ENCODE results near the gene PDHX. TPM values are rescaled to one million over a fixed set of nuclear protein-coding genes. Genes with fewer than 3 reads are reported as not detected.

PDHX gene
- polyA plus RNA-seq, 3 donors, result 9.3 to 19.5 (median 17.5) TPM

DNA sequence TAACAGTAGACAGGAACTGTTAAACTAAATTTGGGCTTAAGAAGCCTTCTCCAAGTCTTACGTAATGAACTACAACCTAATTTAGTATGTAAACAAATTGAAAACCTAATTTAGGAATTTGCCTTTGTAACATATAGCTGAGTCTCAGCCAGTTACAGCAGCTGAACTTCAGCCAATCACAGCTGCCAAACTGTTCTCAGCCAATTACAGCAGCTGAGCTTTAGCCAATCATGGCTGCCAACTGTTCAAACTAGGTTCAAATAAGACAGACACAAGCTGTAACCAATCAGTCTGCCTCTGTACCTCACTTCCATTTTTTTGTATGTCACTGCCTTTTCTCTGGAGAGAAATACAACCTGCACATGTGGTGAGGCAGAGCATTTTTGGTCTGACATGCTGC lies 127.5 kb downstream of the PDHX start:
- Mint-ChIP-seq H3K9me3 (peaks cover 0 to 4% (median 2%) of the 10 kb centered on the region in 7 donors), H3K36me3 (peaks cover 2 to 3% of the 10 kb centered on the region in 2 donors), H3K27me3 (ENCODE audit: low read depth in 3 of 3) (peaks cover 0 to 6% (median 2%) of the 10 kb centered on the region in 3 donors), H3K27ac (no peak overlapping the region), H3K4me1 (peaks cover 61% of the 10 kb centered on the region), H3K4me3 (no peak overlapping the region)
- Histone ChIP-seq H3K27me3 (ENCODE audit: control insufficient read depth in 2 of 2, insufficient read depth in 2 of 2, low read length in 2 of 2) (no peaks in the 10 kb centered on the region), H2AFZ (ENCODE audit: insufficient read depth, low read depth, low read length, poor library complexity, severe bottlenecking) (no peak overlapping the region), H3K9ac (ENCODE audit: insufficient read depth, low read length, poor library complexity, severe bottlenecking) (no peak overlapping the region), H3K4me1 (ENCODE audit: control insufficient read depth in 1 of 2, insufficient read depth in 2 of 2, low read length in 2 of 2) (peaks cover 62 to 69% of the 10 kb centered on the region in 2 donors), H3K4me2 (replicated peaks; ENCODE audit: extremely low read depth, low read length, poor library complexity, severe bottlenecking) (no peak overlapping the region), H4K20me1 (ENCODE audit: insufficient read depth, low read length) (no peaks in the 10 kb centered on the region), H3K9me3 (replicated peaks in 1 of 2; ENCODE audit: control insufficient read depth in 1 of 2, insufficient read depth in 1 of 2, low read length in 2 of 2) (no peaks in the 10 kb centered on the region), H3K4me3 (replicated peaks in 1 of 3; ENCODE audit: low read depth in 2 of 3, low read length in 3 of 3) (no peak overlapping the region), H3K79me2 (ENCODE audit: insufficient read depth, low read length) (no peaks in the 10 kb centered on the region), H3K36me3 (replicated peaks in 1 of 2; ENCODE audit: control insufficient read depth in 1 of 2, insufficient read depth in 2 of 2, low read length in 2 of 2) (no peaks in the 10 kb centered on the region), H3K27ac (ENCODE audit: low read depth in 1 of 2, low read length in 2 of 2) (no peak overlapping the region)
- intact Hi-C loops (cut with micrococcal nuclease), result no loop called here
- peak in 2 of 3 donors; percentile 59 to 60 for DNase-seq
- TF ChIP-seq, protein P1, sequence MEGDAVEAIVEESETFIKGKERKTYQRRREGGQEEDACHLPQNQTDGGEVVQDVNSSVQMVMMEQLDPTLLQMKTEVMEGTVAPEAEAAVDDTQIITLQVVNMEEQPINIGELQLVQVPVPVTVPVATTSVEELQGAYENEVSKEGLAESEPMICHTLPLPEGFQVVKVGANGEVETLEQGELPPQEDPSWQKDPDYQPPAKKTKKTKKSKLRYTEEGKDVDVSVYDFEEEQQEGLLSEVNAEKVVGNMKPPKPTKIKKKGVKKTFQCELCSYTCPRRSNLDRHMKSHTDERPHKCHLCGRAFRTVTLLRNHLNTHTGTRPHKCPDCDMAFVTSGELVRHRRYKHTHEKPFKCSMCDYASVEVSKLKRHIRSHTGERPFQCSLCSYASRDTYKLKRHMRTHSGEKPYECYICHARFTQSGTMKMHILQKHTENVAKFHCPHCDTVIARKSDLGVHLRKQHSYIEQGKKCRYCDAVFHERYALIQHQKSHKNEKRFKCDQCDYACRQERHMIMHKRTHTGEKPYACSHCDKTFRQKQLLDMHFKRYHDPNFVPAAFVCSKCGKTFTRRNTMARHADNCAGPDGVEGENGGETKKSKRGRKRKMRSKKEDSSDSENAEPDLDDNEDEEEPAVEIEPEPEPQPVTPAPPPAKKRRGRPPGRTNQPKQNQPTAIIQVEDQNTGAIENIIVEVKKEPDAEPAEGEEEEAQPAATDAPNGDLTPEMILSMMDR (IDR thresholded peaks at IDR 0.05), result no peak
- WGBS (ENCODE audit: insufficient coverage), result no CpG with 5 or more reads among the region's 1 CpG

DNA sequence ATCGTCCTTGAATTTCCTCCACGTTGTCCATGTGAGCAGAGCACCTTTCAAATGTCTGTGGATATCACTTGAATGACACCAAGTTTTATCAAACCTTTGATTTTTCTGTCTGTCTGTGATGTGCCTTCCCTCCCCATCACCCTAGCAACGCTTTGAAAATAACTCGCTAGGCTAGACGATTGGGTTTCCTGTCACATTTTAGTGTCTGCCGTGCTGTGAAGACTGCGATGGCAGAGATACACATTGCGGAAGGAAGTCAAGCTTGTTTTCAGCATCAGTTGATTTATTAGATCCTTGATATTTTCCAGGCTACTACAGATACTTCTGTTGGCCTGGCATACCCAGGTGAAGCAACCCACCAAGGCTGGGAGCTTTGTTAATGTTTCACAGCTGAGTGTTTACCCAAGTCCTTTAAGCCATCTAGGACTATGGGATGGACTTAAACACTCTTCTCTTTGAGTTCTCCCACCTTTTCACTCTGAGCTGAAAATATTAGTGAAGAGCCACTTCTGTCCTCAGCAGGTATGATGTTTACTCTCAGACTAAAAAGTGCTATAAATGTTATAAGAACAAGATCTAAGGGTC lies 128.9 kb downstream of the PDHX start:
- Histone ChIP-seq H2AFZ (ENCODE audit: insufficient read depth, low read depth, low read length, poor library complexity, severe bottlenecking) (no peak overlapping the region), H3K9me3 (replicated peaks in 1 of 2; ENCODE audit: control insufficient read depth in 1 of 2, insufficient read depth in 1 of 2, low read length in 2 of 2) (no peaks in the 10 kb centered on the region), H4K20me1 (ENCODE audit: insufficient read depth, low read length) (no peaks in the 10 kb centered on the region), H3K4me3 (replicated peaks in 1 of 3; ENCODE audit: low read depth in 2 of 3, low read length in 3 of 3) (no peak overlapping the region), H3K79me2 (ENCODE audit: insufficient read depth, low read length) (no peaks in the 10 kb centered on the region), H3K9ac (ENCODE audit: insufficient read depth, low read length, poor library complexity, severe bottlenecking) (no peak overlapping the region), H3K27me3 (ENCODE audit: control insufficient read depth in 2 of 2, insufficient read depth in 2 of 2, low read length in 2 of 2) (no peaks in the 10 kb centered on the region), H3K4me1 (ENCODE audit: control insufficient read depth in 1 of 2, insufficient read depth in 2 of 2, low read length in 2 of 2) (peaks cover 73 to 83% of the 10 kb centered on the region in 2 donors), H3K27ac (ENCODE audit: low read depth in 1 of 2, low read length in 2 of 2) (peak overlapping the region in 1 of 2 donors; percentile 75), H3K36me3 (replicated peaks in 1 of 2; ENCODE audit: control insufficient read depth in 1 of 2, insufficient read depth in 2 of 2, low read length in 2 of 2) (no peaks in the 10 kb centered on the region), H3K4me2 (replicated peaks; ENCODE audit: extremely low read depth, low read length, poor library complexity, severe bottlenecking) (peak overlapping the region; percentile 23)
- peak overlapping the region in 1 of 2 donors; percentile 80 for H3K4me3 Mint-ChIP-seq
- H3K9me3 Mint-ChIP-seq, result peaks cover 0 to 9% (median 5%) of the 10 kb centered on the region in 7 donors
- H3K27ac Mint-ChIP-seq, result peak overlapping the region; percentile 86 to 97 (median 93)
- peaks cover 3 to 6% of the 10 kb centered on the region in 2 donors for H3K36me3 Mint-ChIP-seq
- H3K4me1 Mint-ChIP-seq, result peaks cover 71% of the 10 kb centered on the region
- DNase-seq, result peak; percentile 70 to 94 (median 85)
- 0% methylated on average over 6 of the region's 8 CpGs for WGBS (ENCODE audit: insufficient coverage)
- H3K27me3 Mint-ChIP-seq (ENCODE audit: low read depth in 3 of 3), result peaks cover 0 to 6% (median 2%) of the 10 kb centered on the region in 3 donors
- TF ChIP-seq, protein P1 (IDR thresholded peaks at IDR 0.05), result no peak
- intact Hi-C loops (cut with micrococcal nuclease), result no loop called here

Small RNA genes lying within 50 kb of the gene (small RNA-seq; reads per million reads assigned to genes)
- gene MIR1343 (ENCODE audit: insufficient read length, low read depth), result not detected

Other genes with a start within 250 kb of the PDHX start
- gene APIP, start 239 bp upstream of the PDHX start, polyA plus RNA-seq, result 10 to 100 TPM; 16.3 to 25.4 (median 22.9) TPM
- gene CD44, start 222.6 kb downstream of the PDHX start, polyA plus RNA-seq, result 100 to 1,000 TPM; 415 to 866 (median 531) TPM